Sigmoid colon (tissue), 7 donors: Measurements from ENCODE around the gene RIPK1. TPM values are rescaled to one million over a fixed set of nuclear protein-coding genes. Genes with fewer than 3 reads are reported as not detected.

ENCODE experiments used
- DNase-seq: peaks from one replicate; pipeline ENCODE4 v3.0.0-alpha.2; 2019
- H3K27ac ChIP-seq, 4 donors: fragments of 200-600 bp; sonication (generic); one replicate each; pipeline ENCODE4 v1.5.1; 2016 to 2019; ENCODE audit warnings: mild to moderate bottlenecking in 1 of 4
- H3K27me3 ChIP-seq, 3 donors: fragments of 200-600 bp; sonication (generic); one replicate each; pipeline ENCODE4 v1.5.1; 2019; ENCODE audit warnings: mild to moderate bottlenecking in 1 of 3
- H3K36me3 ChIP-seq, 4 donors: fragments of 200-600 bp; sonication (generic); one replicate each; pipeline ENCODE4 v1.5.1; 2016 to 2019
- H3K4me1 ChIP-seq, 4 donors: fragments of 200-600 bp; sonication (generic); one replicate each; pipeline ENCODE4 v1.5.1; 2017 to 2019
- H3K4me3 ChIP-seq, 4 donors: fragments of 200-600 bp; sonication (generic); one replicate each; pipeline ENCODE4 v1.5.1; 2017 to 2019; ENCODE audit warnings: mild to moderate bottlenecking in 2 of 4, moderate library complexity in 1 of 4
- H3K9me3 ChIP-seq, 4 donors: fragments of 200-600 bp in 3 of 4; sonication (generic) in 3 of 4; one replicate each; pipeline versions ENCODE4 v1.5.1 to v1.6.1; 2013 to 2019
- CTCF ChIP-seq, 4 experiments: fragments of 450-650 bp in 3 of 4; fragments of 200-600 bp in 1 of 4; IDR thresholded peaks; one replicate each; pipeline ENCODE4 v1.5.1; 2016 to 2019; ENCODE audit warnings: antibody characterized with exemption in 4 of 4, mild to moderate bottlenecking in 3 of 4, moderate library complexity in 2 of 4
- EP300 ChIP-seq, 4 donors: sonication (generic); formaldehyde crosslinking; IDR thresholded peaks; one replicate each; pipeline ENCODE4 v1.6.1; 2017; ENCODE audit warnings: antibody characterized with exemption in 4 of 4
- POLR2A ChIP-seq, 2 donors: fragments of 450-650 bp; IDR thresholded peaks; one replicate each; pipeline ENCODE4 v1.6.1; 2016; ENCODE audit warnings: antibody characterized with exemption in 2 of 2, mild to moderate bottlenecking in 2 of 2, moderate library complexity in 2 of 2
- POLR2AphosphoS5 ChIP-seq, 4 donors: sonication (generic); formaldehyde crosslinking; IDR thresholded peaks; one replicate each; pipeline ENCODE4 v1.6.1; 2017; ENCODE audit warnings: antibody characterized with exemption in 4 of 4
- WGBS, 2 donors: extraction: QIAGEN DNeasy Blood & Tissue Kit; methylation state at CpG; one replicate each; pipeline ENCODE4 v1.1.7; 2013; 5-methylcytosine and 5-hydroxymethylcytosine counted together
- intact Hi-C: fragments of 100-400 bp; cut with DNase I; formaldehyde crosslinking; loops from one replicate; pipeline ENCODE4 v1.15.1; 2023
- polyA plus RNA-seq, 3 donors: library from polyadenylated mRNA; stranded (reverse); fragments of 200-250 nt; gene quantifications; one replicate each; pipeline ENCODE4 v1.2.3, GENCODE V29; 2013
- total RNA-seq, 4 donors: library from RNA; depleted of rRNA; stranded (reverse); fragments of >200 nt; gene quantifications; one replicate each; pipeline ENCODE4 v1.1.0, GENCODE V29; 2016
- donor health status: healthy with polysubstance abuse.
- donor health status: Bipolar disorder and iron deficiency.
- donor health status: healthy.

RIPK1 gene
- total and polyA plus RNA-seq, 7 donors = 19.7 to 27.3 (median 20.7) TPM

GRCh38 chr6:3117912-3118352 lies 49.6 kb downstream of the RIPK1 start:
- WGBS, 2 donors = 10 to 17% methylated on average over 8 of the region's 8 CpGs
- Histone ChIP-seq H3K4me3 (peak overlapping the region; percentile 53 to 91 (median 84)), H3K27ac (peak overlapping the region; percentile 88 to 94 (median 92)), H3K9me3 (no peaks in the 10 kb centered on the region), H3K4me1 (peaks cover 0 to 13% (median 12%) of the 10 kb centered on the region in 4 donors), H3K27me3 (no peaks in the 10 kb centered on the region), H3K36me3 (peaks cover 0 to 20% (median 10%) of the 10 kb centered on the region in 4 donors)
- intact Hi-C loops = loop anchor here (2.0 kb wide), 1 partner anchor 39 kb away; the partner anchor contains the start of gene TUBB2A
- TF ChIP-seq POLR2A (IDR thresholded peaks at IDR 0.05) (no peak), EP300 (IDR thresholded peaks at IDR 0.05) (no peak), CTCF (IDR thresholded peaks at IDR 0.05) (no peak)
- DNase-seq = no peak

GRCh38 chr6:3118353-3119039 lies 50.2 kb downstream of the RIPK1 start, which contains the start of gene BPHL:
Gene BPHL (plus strand): TSS chr6:3118711. CDS start chr6:3118741, 30 bp downstream.
- H3K4me1 ChIP-seq = peaks cover 0 to 13% (median 12%) of the 10 kb centered on the region in 4 donors
- DNase-seq = peak; percentile 98
- H3K27me3 ChIP-seq = no peaks in the 10 kb centered on the region
- peaks cover 0 to 15% (median 6%) of the 10 kb centered on the region in 4 donors for H3K36me3 ChIP-seq
- TF ChIP-seq EP300 (IDR thresholded peaks at IDR 0.05) (no peak), CTCF (IDR thresholded peaks at IDR 0.05) (no peak), POLR2A (IDR thresholded peaks at IDR 0.05) (peak; percentile 46 to 56), POLR2AphosphoS5 (IDR thresholded peaks at IDR 0.05) (peak in 3 of 4 donors; percentile 86 to 88 (median 87))
- peak within 1 kb of the TSS; percentile 88 to 94 (median 92) for H3K27ac ChIP-seq
- 0% methylated on average over 89 of the region's 89 CpGs for WGBS, 2 donors
- no peaks in the 10 kb centered on the region for H3K9me3 ChIP-seq
- H3K4me3 ChIP-seq = peak within 1 kb of the TSS; percentile 53 to 91 (median 84)
- intact Hi-C loops = loop anchor here (1.0 to 2.0 kb wide), 2 partner anchors 38 to 49 kb away; partner anchors contain the start of gene TUBB2A

- Histone ChIP-seq H3K9me3 (no peaks in the 10 kb centered on the region), H3K27me3 (no peaks in the 10 kb centered on the region), H3K4me1 (peaks cover 0 to 13% (median 12%) of the 10 kb centered on the region in 4 donors), H3K4me3 (peak overlapping the region; percentile 53 to 91 (median 84)), H3K27ac (peak overlapping the region; percentile 88 to 94 (median 92)), H3K36me3 (peaks cover 0 to 8% (median 2%) of the 10 kb centered on the region in 4 donors)
- DNase-seq = no peak
- 23 to 25% methylated on average over 19 of the region's 19 CpGs for WGBS, 2 donors
- intact Hi-C loops = loop anchor here (1.0 to 2.0 kb wide), 2 partner anchors 38 to 50 kb away; partner anchors contain the start of gene TUBB2A
- TF ChIP-seq EP300 (IDR thresholded peaks at IDR 0.05) = no peak
- TF ChIP-seq POLR2A (IDR thresholded peaks at IDR 0.05) = no peak
- no peak for TF ChIP-seq POLR2AphosphoS5 (IDR thresholded peaks at IDR 0.05)
- no peak for TF ChIP-seq CTCF (IDR thresholded peaks at IDR 0.05)
Observed at GRCh38 chr6:3119040-3119723, 50.9 kb downstream of the RIPK1 start.

- no peaks in the 10 kb centered on the region for H3K9me3 ChIP-seq
- no peaks in the 10 kb centered on the region for H3K27me3 ChIP-seq
- intact Hi-C loops = loop anchor here (10.0 kb wide), 1 partner anchor 614 kb away; no protein-coding TSS in a partner anchor
- WGBS, 2 donors = 87 to 93% methylated on average over 5 of the region's 5 CpGs
- no peak for TF ChIP-seq POLR2A (IDR thresholded peaks at IDR 0.05)
- TF ChIP-seq CTCF (IDR thresholded peaks at IDR 0.05) = no peak
- H3K4me3 ChIP-seq = no peak overlapping the region
- no peaks in the 10 kb centered on the region for H3K36me3 ChIP-seq
- DNase-seq = no peak
- peaks cover 0 to 13% (median 12%) of the 10 kb centered on the region in 4 donors for H3K4me1 ChIP-seq
- no peak overlapping the region for H3K27ac ChIP-seq
Observed at GRCh38 chr6:3120765-3121089, 52.4 kb downstream of the RIPK1 start.
